BE2C (cell line): ENCODE data around the gene DDX10.
"Not testable (repeated sequence)": the region's sequence is repeated elsewhere in the genome, so short reads cannot be mapped to it uniquely, and the experiment has no call there.

ENCODE experiments used
- DNase-seq: peaks from one replicate; pipeline ENCODE4 v3.0.0-alpha.2; 2020
- H3K27me3 ChIP-seq: fragments of 250-450 bp; sonication (Bioruptor Pico); 2 replicates; pipeline ENCODE4 v1.5.1; 2020; ENCODE audit warnings: mild to moderate bottlenecking
- H3K36me3 ChIP-seq: fragments of 250-450 bp; sonication (Bioruptor Pico); 2 replicates; pipeline ENCODE4 v1.5.1; 2020; ENCODE audit warnings: mild to moderate bottlenecking
- H3K4me1 ChIP-seq: fragments of 250-450 bp; sonication (Bioruptor Pico); 2 replicates; pipeline ENCODE4 v1.5.1; 2020
- H3K4me3 ChIP-seq: 2 replicates; pipeline ENCODE4 v1.5.1; 2011; ENCODE audit warnings: low read depth, low read length
- H3K9me3 ChIP-seq: fragments of 250-450 bp; sonication (Bioruptor Pico); 2 replicates; pipeline ENCODE4 v1.5.1; 2020
- TF ChIP-seq, protein P1 (sequence below): IDR thresholded peaks from 2 replicates; pipeline ENCODE4 v1.5.1; 2012; ENCODE audit warnings: mild to moderate bottlenecking, low read depth, low read length

Gene DDX10

GRCh38 chr11:108635106-108635505 lies 29.8 kb upstream of the DDX10 start:
- TF ChIP-seq, protein P1, sequence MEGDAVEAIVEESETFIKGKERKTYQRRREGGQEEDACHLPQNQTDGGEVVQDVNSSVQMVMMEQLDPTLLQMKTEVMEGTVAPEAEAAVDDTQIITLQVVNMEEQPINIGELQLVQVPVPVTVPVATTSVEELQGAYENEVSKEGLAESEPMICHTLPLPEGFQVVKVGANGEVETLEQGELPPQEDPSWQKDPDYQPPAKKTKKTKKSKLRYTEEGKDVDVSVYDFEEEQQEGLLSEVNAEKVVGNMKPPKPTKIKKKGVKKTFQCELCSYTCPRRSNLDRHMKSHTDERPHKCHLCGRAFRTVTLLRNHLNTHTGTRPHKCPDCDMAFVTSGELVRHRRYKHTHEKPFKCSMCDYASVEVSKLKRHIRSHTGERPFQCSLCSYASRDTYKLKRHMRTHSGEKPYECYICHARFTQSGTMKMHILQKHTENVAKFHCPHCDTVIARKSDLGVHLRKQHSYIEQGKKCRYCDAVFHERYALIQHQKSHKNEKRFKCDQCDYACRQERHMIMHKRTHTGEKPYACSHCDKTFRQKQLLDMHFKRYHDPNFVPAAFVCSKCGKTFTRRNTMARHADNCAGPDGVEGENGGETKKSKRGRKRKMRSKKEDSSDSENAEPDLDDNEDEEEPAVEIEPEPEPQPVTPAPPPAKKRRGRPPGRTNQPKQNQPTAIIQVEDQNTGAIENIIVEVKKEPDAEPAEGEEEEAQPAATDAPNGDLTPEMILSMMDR = no peak
- H3K36me3 ChIP-seq = no peaks in the 10 kb centered on the region
- H3K4me1 ChIP-seq = no peaks in the 10 kb centered on the region
- no peak for DNase-seq
- H3K27me3 ChIP-seq = peaks cover 10% of the 10 kb centered on the region; the same call in 1 of the 2 replicates
- no peaks in the 10 kb centered on the region for H3K9me3 ChIP-seq
- no peak overlapping the region for H3K4me3 ChIP-seq

- H3K27me3 ChIP-seq = peaks cover 10% of the 10 kb centered on the region; the same call in 1 of the 2 replicates
- TF ChIP-seq, protein P1 = no peak
- DNase-seq = no peak
Observed at GRCh38 chr11:108636222-108636621, 28.6 kb upstream of the DDX10 start.

GRCh38 chr11:108639146-108639545 lies 25.7 kb upstream of the DDX10 start:
- no peaks in the 10 kb centered on the region for H3K4me1 ChIP-seq
- H3K9me3 ChIP-seq = no peaks in the 10 kb centered on the region
- no peak for DNase-seq
- H3K36me3 ChIP-seq = no peaks in the 10 kb centered on the region
- peaks cover 10% of the 10 kb centered on the region; the same call in 1 of the 2 replicates for H3K27me3 ChIP-seq
- TF ChIP-seq, protein P1 = no peak
- no peak overlapping the region for H3K4me3 ChIP-seq

More at GRCh38 chr11:108636222-108636621, 28.6 kb upstream of the DDX10 start:
- Histone ChIP-seq H3K4me1 (no peaks in the 10 kb centered on the region), H3K4me3 (no peak overlapping the region), H3K9me3 (no peaks in the 10 kb centered on the region), H3K36me3 (no peaks in the 10 kb centered on the region)

DNA sequence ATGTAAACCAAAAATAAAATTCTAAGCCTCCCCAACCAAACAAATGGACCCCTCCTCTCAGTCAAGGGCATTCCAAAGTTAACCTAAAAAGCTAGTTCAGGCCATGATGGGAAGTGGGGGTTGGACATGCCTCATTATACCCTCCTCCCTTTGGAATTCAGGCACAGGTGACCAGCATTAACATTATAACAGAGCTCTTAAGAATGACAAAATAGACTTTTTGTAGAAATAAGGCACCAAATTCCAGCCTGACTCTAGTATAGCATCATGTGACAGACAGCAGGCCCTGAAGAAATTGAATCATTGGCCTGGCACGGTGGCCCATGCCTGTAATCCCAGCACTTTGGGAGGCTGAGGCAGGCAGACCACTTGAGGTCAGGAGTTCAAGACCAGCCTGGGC lies 23.1 kb upstream of the DDX10 start:
- DNase-seq, H3K4me3 ChIP-seq, H3K9me3 ChIP-seq, H3K27me3 ChIP-seq, H3K4me1 ChIP-seq, H3K36me3 ChIP-seq: not testable (repeated sequence)

DNA sequence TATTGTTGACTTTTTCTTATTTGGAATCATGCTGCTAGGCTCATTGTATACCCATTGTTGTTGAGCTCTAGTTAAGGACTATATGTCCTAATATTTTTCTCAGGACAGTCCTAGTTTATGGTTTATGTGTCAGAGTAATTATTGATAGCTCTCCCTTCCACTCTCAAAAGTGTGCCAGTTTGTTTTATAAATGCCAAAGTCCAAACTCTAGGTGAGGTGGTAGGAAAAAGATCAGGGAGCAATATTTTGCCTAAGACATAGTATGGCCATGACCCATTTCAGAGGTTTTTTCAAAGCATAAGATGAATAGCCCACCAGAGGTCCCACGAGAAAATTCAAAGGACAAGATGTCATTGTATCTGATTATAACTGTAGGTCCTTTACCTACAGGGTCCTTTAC lies 20.9 kb upstream of the DDX10 start:
- no peak overlapping the region for H3K4me3 ChIP-seq
- H3K4me1 ChIP-seq = no peaks in the 10 kb centered on the region
- TF ChIP-seq, protein P1 = no peak
- DNase-seq = no peak
- no peaks in the 10 kb centered on the region for H3K9me3 ChIP-seq
- H3K27me3 ChIP-seq = no peaks in the 10 kb centered on the region; the same call in 1 of the 2 replicates
- no peaks in the 10 kb centered on the region for H3K36me3 ChIP-seq

DNA sequence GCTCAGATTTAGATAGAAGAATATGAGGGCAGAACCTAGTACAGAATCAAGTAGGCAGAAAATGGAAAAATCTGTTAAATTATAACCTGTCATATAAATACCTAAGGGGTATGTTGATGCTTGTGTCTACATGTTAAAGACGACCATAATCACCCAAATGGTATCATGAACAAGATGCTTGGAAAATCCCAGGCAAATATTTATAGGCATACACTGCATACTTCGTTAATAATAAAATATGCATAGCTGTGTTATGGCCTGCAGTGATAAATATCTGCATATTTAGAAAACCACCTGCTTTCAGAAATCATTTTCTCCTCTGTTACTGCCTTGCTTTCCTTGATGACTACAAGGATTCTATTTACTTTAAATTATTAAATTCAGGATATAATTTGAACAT lies 18.9 kb upstream of the DDX10 start:
- H3K9me3 ChIP-seq = no peaks in the 10 kb centered on the region
- H3K36me3 ChIP-seq = no peaks in the 10 kb centered on the region
- H3K4me1 ChIP-seq = no peaks in the 10 kb centered on the region
- no peak for DNase-seq
- TF ChIP-seq, protein P1 = no peak
- H3K4me3 ChIP-seq = no peak overlapping the region
- no peaks in the 10 kb centered on the region; the same call in 1 of the 2 replicates for H3K27me3 ChIP-seq

- TF ChIP-seq, protein P1 = no peak
- H3K4me3 ChIP-seq = no peak overlapping the region
Observed at GRCh38 chr11:108647387-108647700, 17.5 kb upstream of the DDX10 start.

More at GRCh38 chr11:108647387-108647700, 17.5 kb upstream of the DDX10 start:
- Histone ChIP-seq H3K4me1 (no peaks in the 10 kb centered on the region), H3K27me3 (no peaks in the 10 kb centered on the region; the same call in 1 of the 2 replicates), H3K9me3 (no peaks in the 10 kb centered on the region), H3K36me3 (no peaks in the 10 kb centered on the region)
- DNase-seq = no peak
